Posterior cingulate gyrus (tissue), 11 donors: Measurements from ENCODE around the gene IL12RB1.

ENCODE experiments used
- DNase-seq, 10 donors: peaks; one replicate each; pipeline versions ENCODE4 v3.0.0 to v3.0.0-alpha.2; 2020 to 2021; ENCODE audit warnings: mixed read lengths in 3 of 10
- intact Hi-C: fragments of 100-400 bp; cut with DNase I; formaldehyde crosslinking; loops from one replicate; pipeline ENCODE4 v1.15.1; 2023

IL12RB1 gene

DNA sequence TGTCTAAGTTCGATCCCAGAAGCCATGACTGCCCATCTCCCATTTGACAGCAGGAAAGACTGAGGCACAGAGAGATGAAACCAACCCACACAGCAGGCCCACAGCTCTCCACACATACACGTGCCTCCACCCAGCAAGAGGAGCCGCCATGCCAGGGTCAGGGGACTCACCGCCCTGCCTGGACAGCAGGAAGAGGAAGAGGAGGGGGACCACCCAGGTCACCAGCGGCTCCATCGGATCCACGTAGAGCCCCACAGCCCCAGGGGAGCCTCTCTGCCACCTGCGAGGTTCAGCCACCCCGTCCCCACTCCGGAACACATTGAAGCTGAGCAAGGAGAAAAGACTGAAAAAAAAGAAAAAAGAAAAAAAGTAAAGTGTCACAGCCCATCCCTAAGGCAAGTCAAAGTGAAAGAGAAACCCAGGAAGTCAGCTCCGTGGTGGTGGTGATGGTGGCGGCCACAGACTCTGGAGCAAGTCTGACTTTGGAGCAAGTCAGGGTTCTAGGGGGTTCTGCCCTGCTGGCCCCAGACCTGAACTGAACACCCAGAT is at the start of gene IL12RB1:
Gene IL12RB1 (minus strand): TSS at position 345 of the 549 bp plus-strand sequence. CDS start 111 bp downstream, at position 234.
- intact Hi-C loops = no loop called here
- no peak for DNase-seq

DNA sequence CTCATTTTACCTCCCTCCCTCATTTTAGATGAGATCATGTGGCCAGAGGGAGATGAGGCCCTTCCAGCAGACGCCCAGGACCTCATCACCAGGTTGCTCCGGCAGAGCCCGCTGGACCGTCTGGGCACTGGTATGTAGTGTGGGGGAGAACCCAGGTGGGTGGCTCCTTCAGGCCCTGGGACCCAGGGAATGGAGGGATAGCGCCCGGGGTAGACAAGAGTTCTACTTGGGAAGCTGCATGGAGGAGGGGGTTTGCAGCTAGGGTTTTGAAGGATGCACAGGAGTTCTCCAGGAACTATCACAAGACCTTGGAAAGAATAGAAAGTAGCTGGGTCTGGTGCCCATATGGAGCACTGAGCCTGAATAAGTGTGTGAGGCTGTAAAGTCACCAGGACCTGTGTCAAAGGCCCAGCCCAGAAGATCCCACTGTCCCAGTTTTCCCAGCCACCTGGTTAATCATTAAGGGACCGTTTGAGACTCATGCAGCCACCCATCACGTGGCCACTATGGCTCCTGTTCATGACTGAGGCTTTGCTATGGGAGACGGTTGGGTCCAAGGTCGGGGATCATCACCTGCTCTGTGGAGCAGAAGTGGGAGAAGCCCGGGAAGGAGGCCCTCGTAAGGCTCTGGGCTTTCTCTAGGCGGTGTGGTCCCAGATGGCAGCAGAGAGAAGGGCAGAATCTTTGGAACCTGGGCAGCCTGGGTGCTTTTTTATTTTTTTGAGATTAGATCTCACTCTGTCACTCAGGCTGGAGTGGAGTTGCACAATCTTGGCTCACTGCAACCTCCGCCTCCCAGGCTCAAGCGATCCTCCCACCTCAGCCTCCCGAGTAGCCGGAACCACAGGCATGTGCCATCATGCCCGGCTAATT is 49.2 kb upstream of the IL12RB1 start:
- intact Hi-C loops = no loop called here
- DNase-seq = peak in 1 of 10 donors; percentile 77

DNA sequence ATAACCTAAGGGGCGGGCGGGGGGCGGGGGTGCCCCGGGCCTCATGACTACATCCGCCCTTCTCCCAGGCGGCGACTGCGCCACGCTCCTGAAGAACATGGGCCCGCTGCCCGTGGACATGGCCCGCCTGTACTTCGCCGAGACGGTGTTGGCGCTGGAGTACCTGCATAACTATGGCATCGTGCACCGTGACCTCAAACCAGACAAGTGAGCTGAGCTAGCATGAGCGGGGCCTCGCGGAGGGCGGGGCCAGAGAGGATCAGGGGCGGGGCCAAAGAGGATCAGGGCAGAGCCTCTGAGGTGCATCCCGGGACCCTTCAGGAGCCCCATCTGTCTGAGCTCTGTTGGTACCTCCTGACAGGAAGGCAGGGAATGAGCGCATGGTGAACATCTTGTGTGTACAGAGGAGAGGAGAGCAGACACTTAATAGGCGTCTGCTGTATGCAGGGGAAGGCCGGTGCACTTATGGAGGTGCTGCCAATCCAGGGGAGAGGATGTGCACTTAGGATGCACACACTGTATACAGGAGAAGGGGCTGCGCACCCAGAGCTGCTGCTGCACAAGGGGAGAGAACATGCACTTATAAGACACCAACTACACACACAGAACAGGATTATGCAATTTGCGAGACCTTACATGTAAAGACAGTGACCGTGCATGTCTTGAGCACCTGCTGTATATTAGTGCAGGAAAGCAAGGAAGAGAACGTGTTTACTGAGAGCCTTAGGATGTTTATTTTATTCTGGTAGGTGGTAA is 45.3 kb upstream of the IL12RB1 start:
- DNase-seq = peak in 1 of 10 donors; percentile 46
- intact Hi-C loops = no loop called here

DNA sequence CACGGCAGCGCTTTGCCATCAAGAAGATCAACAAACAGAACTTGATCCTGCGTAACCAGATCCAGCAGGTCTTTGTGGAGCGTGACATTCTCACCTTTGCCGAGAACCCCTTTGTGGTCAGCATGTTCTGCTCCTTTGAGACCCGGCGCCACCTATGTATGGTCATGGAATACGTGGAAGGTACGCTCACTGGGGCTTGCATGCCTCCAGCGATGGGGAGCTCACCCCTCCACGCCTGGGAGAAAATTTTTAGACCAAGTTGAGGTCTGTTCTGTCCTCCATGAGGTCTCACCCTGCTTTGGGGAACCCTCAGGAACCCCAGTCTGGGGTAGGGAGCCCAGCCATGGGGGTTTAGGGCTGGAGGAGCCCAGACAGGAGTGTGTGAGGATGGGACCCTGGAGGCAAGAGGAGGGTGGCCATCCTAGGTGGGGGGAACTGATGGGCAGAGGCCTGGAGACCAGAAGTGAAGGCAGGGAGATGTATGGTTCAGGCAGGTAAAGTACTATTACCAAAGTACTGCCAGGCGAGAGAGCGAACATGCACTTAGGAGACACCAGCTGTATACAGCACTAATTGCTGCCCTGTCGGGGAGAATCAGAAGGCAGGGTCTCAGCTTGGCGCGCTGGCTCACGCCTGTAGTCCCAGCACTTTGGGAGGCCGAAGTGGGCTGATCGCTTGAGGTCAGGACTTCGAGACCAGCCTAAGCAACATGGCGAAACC is 43.9 kb upstream of the IL12RB1 start:
- DNase-seq = no peak
- intact Hi-C loops = no loop called here

DNA sequence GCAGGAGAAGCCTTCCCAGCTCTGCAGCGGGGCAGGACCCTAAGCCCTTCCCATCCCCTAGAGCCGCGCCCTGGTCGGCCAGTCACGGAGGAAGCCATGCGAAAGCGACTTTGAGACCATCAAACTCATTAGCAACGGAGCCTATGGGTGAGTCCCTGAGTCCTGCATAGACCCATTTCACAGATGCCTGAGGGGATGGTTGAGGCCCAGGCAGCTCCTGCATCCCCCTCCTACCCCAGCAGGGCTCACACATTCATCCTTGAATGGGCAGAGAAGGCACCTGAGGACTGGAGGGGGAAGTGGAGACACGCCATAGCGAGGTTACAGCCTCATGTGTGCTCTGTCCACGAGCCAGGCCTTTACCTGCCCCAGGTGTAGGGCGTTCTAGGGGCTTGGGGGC is 42.1 kb upstream of the IL12RB1 start:
- intact Hi-C loops = no loop called here

DNA sequence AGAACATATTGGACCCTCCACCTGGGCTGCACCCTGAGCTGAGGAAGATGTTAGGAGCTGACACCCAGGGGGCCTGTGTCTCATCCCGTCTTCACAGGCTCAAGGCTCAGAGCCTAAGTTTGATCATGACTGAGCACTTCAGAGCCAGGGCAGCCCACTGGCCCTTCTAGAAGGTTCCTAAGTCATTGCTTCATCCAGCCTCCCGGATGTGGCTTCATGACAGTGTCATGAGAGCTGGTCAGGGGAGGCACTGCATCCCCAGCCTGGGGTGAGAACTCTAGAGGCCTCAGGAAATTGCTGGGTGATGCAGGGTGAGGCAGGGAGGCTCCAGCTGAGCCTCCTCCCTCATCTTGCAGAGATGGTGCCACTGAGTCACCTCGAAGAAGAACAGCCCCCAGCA is 41.3 kb upstream of the IL12RB1 start:
- intact Hi-C loops = no loop called here
- DNase-seq = no peak

More for the DNA sequence above, 42.1 kb upstream of the IL12RB1 start:
- DNase-seq = no peak

DNA sequence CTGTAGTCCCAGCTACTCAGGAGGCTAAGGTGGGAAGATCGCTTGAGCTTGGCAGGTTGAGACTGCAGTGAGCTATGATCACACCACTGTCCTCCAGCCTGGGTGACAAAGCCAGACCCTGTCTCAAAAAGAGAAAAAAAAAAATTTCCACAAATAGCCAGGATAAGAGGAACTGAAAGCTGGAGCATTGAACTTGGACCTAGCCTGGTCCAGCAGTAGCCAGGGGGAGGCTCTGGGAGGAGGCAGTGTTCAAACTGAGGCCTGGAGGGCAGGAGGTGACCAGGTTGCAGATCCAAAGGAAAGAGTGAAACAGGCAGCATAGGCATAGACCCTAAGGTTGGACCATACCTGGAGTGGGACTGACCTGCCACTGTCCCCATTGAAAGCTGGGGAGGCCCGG is 39.4 kb upstream of the IL12RB1 start:
- intact Hi-C loops = no loop called here
- DNase-seq = peak in 1 of 10 donors; percentile 61

DNA sequence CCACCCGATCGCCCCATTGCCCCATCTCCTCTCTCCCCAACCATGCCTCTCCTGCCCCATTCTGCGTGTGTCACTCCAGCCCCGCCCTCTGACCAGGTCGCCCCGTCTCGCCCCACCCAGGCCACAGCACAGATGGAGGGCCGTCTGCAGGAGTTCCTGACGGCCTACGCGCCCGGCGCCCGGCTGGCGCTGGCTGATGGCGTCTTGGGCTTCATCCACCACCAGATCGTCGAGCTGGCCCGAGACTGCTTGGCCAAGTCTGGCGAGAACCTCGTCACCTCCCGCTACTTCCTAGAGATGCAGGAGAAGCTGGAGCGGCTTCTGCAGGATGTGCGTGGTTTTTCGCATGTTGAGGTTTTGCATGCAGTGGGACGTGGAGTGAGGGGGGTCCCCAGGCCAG is 37.1 kb upstream of the IL12RB1 start:
- intact Hi-C loops = no loop called here

DNA sequence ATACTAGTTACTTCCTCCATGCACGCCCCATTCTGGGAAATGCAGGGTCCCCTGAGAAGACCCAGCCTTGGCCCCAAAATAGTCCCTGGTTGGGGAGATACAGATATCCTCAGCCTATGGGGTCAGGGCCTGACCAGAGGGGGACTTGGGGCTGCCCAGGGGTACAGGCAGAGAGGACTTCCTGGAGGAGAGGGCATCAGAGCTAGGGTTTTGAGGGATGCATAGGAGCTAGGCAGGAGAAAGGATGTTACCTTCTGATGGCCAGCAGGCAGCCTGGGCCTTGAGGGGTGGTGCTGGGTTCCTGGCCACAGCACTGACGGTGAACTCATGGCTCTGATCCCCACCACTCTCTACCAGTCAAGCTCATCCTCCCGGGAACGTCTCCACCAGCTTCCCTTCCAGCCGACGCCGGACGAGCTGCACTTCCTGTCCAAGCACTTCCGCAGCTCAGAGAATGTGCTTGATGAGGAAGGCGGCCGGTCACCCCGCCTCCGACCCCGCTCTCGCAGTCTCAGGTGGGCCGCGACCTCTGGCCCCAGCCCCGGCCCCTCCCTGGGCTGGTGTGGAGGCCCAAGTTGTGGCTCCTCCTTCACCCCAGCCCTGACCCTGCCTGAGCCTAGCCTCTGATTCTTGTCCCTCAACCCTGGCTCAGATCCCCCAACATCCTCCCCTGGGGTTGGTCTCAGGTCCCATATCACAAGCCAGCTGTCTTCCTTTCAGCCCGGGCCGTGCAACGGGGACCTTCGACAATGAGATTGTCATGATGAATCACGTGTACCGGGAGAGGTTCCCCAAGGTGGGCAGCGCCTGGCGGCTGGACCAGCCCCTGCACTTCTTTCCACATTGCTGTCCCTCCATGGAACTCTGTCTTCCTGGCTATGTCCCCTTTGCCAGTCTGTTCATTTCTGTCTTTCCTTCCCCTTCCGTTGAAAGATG is 36.4 kb upstream of the IL12RB1 start:
- intact Hi-C loops = no loop called here
- DNase-seq = no peak

More for the DNA sequence above, 37.1 kb upstream of the IL12RB1 start:
- DNase-seq = peak in 7 of 10 donors; percentile 40 to 92 (median 57)

DNA sequence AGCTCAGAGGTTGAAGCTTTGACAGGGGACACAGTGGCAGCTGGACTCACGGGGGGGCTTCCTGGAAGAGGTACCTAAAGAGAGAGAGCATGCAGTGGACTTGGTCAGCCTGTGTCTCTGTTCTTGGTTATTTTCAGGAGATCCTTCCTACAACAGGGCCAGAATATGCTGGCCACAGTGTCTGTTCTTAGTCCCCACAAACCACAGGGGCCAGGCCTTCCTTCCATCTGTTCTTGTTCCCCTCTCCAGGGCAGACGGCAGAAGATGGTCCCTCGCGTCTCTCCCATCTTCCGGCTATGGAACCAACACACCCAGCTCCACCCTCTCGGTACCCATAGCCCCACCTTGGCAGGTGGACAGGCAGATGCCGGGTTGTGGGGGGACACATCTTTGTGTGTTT is 35.7 kb upstream of the IL12RB1 start:
- intact Hi-C loops = no loop called here
- no peak for DNase-seq

DNA sequence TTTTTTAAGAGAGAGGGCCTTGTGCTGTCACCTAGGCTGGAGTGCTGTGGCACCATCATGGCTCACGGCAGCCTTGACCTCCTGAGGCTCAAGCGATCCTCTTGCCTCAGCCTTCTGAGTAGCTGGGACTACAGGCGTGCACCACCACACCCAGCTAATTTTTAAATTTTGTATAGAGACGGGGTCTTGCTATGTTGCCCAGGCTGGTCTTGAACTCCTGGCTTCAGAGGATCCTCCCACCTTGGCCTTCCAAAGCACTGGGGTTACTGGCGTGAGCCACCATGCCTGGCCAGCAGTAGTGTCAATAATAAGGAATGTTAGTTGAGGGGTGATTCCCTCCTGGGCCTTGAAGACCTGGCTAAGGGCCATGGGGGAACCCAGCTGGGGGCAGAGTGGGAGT is 34.4 kb upstream of the IL12RB1 start:
- intact Hi-C loops = no loop called here
- no peak for DNase-seq

DNA sequence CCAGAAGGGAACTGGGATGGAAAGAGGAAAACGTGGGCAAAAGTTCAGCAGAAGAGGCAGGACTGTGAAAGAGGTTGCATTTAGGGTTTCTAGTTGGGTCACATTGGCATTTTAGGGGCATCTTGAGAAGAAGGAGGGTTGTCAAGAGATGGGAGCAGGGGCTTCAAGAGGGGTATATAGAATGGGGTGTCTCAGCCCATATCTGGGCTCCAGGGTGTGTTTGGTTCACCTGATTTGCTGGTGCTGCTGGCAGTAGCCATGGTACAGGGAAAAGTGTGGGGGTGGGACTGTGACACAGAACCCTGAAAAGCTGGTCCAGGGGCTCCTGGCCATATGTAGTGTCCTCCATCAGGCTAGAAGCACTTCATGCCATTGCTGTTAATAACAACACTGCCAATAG is 33.4 kb upstream of the IL12RB1 start:
- intact Hi-C loops = no loop called here

DNA sequence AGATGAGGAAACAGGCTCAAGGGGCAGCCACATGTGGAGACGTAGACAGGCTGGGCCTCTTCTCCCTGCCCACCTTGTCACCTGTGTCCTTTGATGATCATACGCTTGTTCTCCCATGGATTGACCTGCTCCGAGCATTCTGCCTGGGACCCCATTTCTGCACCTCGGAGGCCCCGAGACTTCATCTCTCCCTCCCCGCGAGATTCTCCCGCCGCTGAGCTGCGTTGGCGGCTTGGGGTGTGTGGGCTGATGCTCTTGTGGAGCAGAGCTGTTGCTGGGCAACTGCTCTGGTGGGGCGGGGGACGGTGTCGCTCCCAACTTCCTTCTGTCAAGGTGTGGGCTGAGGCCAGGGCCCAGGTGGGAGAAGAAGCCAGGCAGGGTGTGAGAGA is 33.0 kb upstream of the IL12RB1 start:
- intact Hi-C loops = no loop called here
- peak in 9 of 10 donors; percentile 28 to 95 (median 72) for DNase-seq

More for the DNA sequence above, 33.4 kb upstream of the IL12RB1 start:
- no peak for DNase-seq

DNA sequence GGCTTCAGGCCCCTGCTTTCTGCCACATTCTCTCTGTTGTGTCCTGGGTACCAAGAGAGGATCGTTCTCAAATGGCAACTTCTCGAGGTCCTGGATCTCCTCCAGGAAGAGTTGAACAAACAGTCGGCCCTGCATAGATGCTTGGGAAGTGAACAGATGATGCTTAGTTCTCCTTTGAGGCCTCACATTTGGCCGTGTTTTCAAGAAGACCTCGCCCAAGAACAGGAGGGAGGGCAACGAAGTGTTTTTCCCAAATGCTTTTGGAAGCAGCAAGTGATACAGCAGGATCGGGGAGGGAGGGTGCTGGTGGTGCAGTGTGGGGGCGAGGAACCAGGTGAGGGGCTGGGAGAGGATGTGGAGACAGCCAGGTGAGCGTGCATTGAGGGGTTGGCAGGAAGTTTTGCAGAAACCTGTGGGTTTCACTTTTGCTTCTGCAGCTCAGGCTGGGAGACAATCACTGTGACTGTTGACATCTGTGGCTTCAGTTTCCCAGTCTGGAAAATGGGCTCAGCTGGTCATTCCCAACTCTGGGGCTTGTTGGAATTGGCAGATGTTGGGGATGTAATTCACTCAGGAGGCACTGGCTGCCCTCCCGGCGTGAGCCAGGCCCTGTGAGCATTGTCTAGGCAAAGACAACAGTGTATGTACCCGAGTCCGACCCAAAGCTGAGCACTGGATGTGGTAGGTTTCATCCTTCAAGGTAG is 32.4 kb upstream of the IL12RB1 start:
- intact Hi-C loops = no loop called here
- DNase-seq = peak in 1 of 10 donors; percentile 31

DNA sequence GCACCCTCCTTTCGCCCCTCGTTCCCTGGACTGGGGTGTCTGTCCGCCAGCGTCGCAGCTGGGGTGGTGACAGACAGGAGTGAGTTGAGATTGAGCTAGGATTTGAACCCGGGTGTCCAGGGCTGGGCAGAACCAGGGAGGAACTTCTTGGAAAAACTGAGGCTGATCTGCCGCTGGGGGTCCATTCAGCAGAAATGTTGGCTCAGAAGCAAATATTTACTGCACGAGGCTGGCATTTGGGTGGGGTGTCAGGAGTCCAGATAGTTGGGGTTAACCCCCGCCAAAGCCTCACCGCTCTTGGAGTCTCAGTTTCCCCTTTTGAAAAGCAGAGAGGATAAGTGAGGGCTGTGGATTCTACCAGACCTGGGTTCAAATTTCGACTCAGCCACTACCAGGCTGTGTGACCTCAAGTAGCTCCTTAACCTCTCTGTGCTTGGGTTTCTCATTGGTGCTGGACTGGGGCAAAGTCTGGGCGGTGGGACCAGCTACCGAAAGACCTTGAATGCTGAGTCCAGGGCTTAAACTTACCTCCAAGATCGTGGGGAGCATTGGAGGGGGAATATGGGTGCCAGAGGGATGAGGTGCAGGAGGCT is 31.8 kb upstream of the IL12RB1 start:
- intact Hi-C loops = no loop called here
- DNase-seq = no peak

DNA sequence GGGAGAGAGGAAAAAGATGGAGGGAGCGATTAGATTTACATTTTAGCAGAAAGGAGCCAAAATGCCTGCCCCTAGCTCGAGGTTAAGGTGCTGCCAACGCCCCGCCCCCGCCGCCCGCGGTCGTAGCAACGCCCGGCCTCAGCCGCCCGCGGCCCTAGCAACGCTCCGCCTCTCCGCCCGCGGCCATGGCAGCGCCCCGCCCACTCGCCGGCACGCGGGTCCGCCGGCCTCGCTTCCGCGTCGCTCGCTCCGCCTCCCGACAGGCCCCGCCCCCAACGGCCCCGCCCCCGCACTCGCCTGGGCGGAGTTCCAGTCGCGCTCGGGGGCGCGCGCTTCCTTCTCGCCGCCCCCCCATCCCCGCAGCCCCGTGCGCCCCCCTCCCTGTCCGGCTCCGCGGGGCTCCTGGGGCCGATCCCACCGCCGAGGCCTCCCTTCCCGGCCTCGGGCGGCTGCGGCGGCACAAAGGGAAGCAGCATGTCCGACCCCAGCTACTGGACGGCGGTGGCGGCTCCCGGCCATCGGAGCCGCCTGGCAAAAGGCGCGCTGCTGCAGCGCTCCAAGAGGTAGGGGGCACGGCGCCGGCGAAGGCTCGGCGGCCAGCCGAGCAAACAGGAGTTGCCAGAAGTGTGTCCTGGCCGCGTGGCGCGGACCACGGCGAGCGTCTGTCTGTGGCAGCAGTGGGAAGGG is 31.1 kb upstream of the IL12RB1 start:
- intact Hi-C loops = no loop called here
- peak; percentile 78 to 99 (median 88) for DNase-seq

DNA sequence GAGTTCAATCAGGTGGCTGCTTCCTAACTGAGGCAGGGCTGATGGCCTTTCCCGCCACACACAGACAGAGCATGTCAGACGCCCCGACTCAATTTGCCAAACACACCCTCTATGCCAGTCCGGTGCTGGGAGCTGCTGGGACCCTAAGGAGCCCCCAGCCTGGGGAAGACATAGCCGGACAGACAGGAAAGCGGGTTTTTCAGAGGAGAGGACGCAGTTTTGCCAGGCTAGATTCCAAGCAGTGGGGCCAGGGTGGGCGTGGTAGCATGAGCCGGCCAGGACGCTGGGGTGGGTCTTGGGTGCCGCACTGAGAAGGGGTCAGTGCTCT is 30.6 kb upstream of the IL12RB1 start:
- intact Hi-C loops = no loop called here
- DNase-seq = no peak

DNA sequence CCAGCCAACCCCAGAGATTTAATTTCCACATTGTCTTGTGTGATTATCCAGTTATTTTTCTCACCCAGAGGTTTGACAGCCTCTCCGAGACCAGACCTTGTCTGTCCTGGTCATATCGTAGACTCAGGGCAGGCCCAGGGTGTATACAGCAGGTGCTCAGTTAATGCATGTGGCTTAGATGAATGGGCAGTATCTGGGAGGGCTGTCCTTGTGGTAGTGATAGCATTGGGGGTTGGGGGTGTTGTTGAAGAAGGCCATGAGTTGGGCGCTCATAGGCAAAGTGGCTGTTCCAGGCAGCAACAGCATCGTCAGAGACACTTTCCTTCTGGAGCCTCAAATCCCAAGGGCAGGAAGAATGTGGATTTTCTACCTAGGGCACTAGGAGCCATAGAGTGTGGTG is 27.7 kb upstream of the IL12RB1 start:
- no peak for DNase-seq
- intact Hi-C loops = loop anchor here (5.0 kb wide), 1 partner anchor 138 kb away; no protein-coding TSS in a partner anchor
